Brain microvascular endothelial cell (primary cell): Measurements from ENCODE around the gene MARK4.

Experiments used
- DNase-seq: peaks from one replicate; pipeline ENCODE4 v3.0.0-alpha.2; 2020
- H3K27ac ChIP-seq: fragments of 250-450 bp; sonication (Bioruptor Pico); 2 replicates; pipeline ENCODE4 v1.5.1; 2020; ENCODE audit warnings: mild to moderate bottlenecking, moderate library complexity
- H3K27me3 ChIP-seq: fragments of 250-450 bp; sonication (Bioruptor Pico); replicated peaks from 2 replicates; pipeline ENCODE4 v1.5.1; 2020; ENCODE audit warnings: mild to moderate bottlenecking
- H3K36me3 ChIP-seq: fragments of 250-450 bp; sonication (Bioruptor Pico); replicated peaks from 2 replicates; pipeline ENCODE4 v1.5.1; 2020; ENCODE audit warnings: mild to moderate bottlenecking
- H3K4me3 ChIP-seq: 2 replicates; pipeline ENCODE4 v1.5.1; 2011; ENCODE audit warnings: low read depth, mild to moderate bottlenecking, control low read depth, low read length, moderate library complexity
- CTCF ChIP-seq: IDR thresholded peaks from 2 replicates; pipeline ENCODE4 v1.5.1; 2011; ENCODE audit warnings: low read depth, mild to moderate bottlenecking, moderate library complexity, low read length, control low read depth, inconsistent platforms; ENCODE audit errors: missing control alignments
- in situ Hi-C: cut with HindIII; loops from 2 replicates; pipeline ENCODE4 v1.10.0; 2017; ENCODE audit warnings: low sequenced_read_pairs, low pct_ligation_motif_present

MARK4 gene

GRCh38 chr19:45345506-45345860 lies 94.4 kb downstream of the MARK4 start:
- Histone ChIP-seq H3K27me3 (no peaks in the 10 kb centered on the region), H3K4me3 (no peak overlapping the region), H3K36me3 (peaks cover 6% of the 10 kb centered on the region), H3K27ac (no peak overlapping the region)
- no peak for DNase-seq
- in situ Hi-C loops, result no loop called here
- TF ChIP-seq CTCF, result no peak

GRCh38 chr19:45346449-45346848 lies 95.4 kb downstream of the MARK4 start:
- DNase-seq, result no peak
- Histone ChIP-seq H3K27ac (no peak overlapping the region), H3K27me3 (no peaks in the 10 kb centered on the region), H3K4me3 (no peak overlapping the region), H3K36me3 (peaks cover 15% of the 10 kb centered on the region)
- in situ Hi-C loops, result no loop called here
- TF ChIP-seq CTCF, result peak; percentile 6

- no peak overlapping the region for H3K27ac ChIP-seq
- H3K4me3 ChIP-seq, result no peak overlapping the region
- DNase-seq, result no peak
- peaks cover 26% of the 10 kb centered on the region for H3K36me3 ChIP-seq
- TF ChIP-seq CTCF, result no peak
- H3K27me3 ChIP-seq, result no peaks in the 10 kb centered on the region
- in situ Hi-C loops, result no loop called here
Measured at GRCh38 chr19:45347570-45348366, 96.7 kb downstream of the MARK4 start.

- no peak for TF ChIP-seq CTCF
- in situ Hi-C loops, result no loop called here
- DNase-seq, result no peak
- H3K27ac ChIP-seq, result no peak overlapping the region
- H3K36me3 ChIP-seq, result peaks cover 32% of the 10 kb centered on the region
- no peaks in the 10 kb centered on the region for H3K27me3 ChIP-seq
- H3K4me3 ChIP-seq, result no peak overlapping the region
Measured at GRCh38 chr19:45348367-45349125, 97.5 kb downstream of the MARK4 start.

- no peak for DNase-seq
- H3K27me3 ChIP-seq, result no peaks in the 10 kb centered on the region
- peaks cover 37% of the 10 kb centered on the region for H3K36me3 ChIP-seq
- in situ Hi-C loops, result no loop called here
- H3K4me3 ChIP-seq, result no peak overlapping the region
- H3K27ac ChIP-seq, result no peak overlapping the region
- no peak for TF ChIP-seq CTCF
Measured at GRCh38 chr19:45349126-45349415, 98.0 kb downstream of the MARK4 start.
